Measurements from ENCODE around the gene PTPRN2. TPM values are rescaled to one million over a fixed set of nuclear protein-coding genes. Genes with fewer than 3 reads are reported as not detected.

Gene PTPRN2
- total RNA-seq, 1 donor, result 0.27 TPM

DNA sequence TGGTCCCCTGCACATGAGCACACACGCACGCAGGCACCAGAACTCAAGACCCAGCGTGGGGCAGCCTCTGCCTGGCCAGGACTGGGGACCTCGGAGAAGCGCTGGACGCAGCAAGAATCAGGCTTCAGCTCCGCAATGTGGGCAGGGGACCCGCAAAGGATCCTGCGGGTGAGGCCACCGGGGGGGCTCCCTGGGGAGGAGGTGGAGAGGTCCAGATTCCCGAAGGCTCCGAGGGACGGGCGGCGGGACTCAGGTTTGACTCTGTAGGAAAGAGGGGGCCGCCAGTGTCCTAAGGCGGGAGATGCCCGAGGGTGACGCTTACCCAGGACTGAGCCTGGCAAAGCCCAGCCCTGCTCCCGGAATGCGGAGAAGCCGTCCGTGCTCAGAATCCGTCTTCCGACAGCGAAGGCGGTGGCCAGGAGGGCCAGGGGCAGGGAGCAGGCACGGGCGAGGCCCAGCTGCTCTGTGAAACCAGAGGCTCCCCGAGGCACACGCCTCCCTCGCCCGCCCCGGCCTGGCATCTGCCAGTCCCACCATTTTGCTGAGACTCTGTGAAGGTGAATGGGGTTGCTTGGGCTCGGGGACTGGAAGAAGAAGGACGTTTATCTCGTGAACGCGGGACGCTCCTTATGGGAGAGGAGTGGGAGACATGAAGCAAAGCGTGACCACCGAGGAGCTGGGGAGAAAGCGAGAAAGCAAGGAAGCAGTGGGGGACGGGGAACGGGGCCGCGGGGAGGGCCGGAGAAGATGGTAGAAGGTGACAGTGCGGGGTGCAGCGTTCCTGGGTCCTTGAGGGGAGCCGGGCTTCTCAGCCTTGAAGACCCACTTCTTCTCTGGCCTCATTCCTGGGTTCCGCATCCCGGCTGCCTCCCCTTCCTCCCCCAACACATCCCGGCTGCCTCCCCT, 489.2 kb downstream of the PTPRN2 start:
- no peak for DNase-seq (ENCODE audit: low read depth in 2 of 3, low spot score in 2 of 3)

DNA sequence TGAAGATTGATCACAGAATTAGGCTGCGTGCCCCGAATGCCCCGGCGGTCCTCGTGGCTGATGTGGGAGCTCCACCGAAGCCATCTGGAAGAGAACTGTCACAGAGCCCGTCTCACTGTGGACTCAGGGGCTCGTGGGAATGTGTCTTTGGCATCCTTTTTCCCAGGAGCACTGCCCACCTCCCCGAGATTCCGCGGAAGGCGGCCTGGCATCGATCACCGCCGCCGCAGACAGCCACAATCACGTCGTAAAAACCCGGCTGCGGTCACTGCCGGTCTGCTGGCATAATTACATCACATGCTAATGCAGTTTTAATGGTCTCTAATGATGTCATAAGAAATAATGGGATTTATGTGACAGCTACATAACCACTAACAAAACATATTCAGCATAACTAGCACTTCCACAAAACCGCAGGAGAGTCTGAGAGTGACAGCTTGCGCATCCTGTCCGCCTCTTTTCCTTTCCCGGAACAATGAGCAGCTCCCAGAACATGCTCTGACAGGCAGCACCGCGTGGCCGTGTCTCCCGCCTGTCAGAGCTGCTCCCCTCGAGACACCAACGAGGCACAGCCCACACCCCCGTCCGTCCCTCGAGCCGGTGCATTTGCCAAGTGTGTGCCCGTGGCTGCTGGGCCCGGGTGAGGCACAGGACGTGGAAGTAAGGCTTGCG, 490.0 kb downstream of the PTPRN2 start:
- no peak for DNase-seq (ENCODE audit: low read depth in 2 of 3, low spot score in 2 of 3)

DNA sequence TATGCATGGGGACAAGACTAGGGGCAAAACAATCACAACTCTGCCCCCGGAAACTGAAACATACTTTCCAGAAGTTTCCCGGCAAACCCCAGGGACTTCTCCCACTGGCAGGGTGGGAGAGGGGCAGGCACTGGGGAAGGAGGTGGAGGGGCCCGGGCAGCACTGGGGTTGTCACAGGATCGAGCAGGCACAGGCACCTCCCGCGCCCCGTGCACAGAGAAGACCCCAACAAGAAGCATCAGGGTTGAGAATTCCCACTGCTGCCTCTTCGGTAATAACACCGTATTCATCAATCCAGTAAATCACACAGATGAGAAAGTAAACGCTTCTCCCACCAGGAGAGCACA, 490.5 kb downstream of the PTPRN2 start:
- DNase-seq (ENCODE audit: low read depth in 2 of 3, low spot score in 2 of 3), result no peak

DNA sequence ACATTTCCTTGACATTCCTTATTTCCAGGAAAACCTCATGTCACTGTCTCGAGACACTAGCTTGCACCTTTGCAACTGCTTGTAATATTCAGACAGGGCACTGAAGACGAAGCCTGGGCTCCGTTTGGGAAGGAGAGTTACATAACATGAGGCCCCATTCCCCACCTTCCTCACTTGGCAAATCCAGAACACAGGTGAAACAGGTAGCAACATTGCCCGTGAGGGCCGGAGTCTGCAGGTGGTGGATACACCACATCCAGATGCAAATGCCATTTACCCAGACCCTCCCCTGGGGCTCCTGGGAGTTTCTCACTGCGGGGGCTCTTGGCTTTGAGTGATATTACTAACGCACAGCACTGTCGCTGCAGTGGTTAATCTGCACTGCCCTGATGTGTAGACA, 491.0 kb downstream of the PTPRN2 start:
- DNase-seq (ENCODE audit: low read depth in 2 of 3, low spot score in 2 of 3), result no peak

- no peak for DNase-seq (ENCODE audit: low read depth in 2 of 3, low spot score in 2 of 3)
Observed at GRCh38 chr7:158094671-158095226, 492.9 kb downstream of the PTPRN2 start.

DNA sequence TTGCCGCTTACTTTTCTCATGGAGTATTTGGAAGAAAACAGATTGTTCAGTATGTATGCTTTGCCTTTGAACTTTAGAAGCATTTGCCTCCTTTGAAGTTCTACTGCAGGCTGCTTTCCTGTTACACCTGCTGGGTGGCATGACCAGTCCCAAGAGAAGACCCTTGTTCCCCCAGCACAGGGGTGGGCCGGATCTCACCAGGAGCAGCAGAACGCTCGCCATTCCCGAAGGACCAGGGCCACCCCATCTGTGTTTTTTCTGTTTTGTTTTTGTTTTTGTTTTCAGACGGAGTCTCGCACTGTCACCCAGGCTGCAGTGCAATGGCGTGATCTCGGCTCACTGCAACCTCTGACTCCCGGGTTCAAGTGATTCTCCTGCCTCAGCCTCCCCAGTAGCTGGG, 493.6 kb downstream of the PTPRN2 start:
- DNase-seq (ENCODE audit: low read depth in 2 of 3, low spot score in 2 of 3), result no peak

GRCh38 chr7:158093156-158093796, 494.3 kb downstream of the PTPRN2 start:
- no peak for DNase-seq (ENCODE audit: low read depth in 2 of 3, low spot score in 2 of 3)

DNA sequence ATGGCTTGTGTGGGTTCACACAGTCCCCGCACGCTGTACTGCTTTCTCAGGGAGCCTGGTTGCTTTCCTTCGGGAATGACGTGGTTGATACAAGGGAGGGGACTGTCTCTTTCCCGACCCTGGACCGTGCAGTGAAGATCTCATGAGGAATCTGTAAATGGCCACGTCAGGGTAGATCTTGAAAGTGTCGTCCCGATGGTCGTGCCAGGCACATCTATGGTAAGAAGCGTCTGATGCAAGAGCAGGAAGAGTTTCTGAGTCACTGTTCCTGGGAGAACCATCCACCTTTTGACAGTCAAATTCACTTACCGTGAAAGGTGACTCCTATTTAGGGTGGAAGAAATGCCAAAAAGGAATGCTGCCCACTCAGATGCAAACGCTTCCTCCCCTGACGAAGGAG, 500.4 kb downstream of the PTPRN2 start:
- DNase-seq (ENCODE audit: low read depth in 2 of 3, low spot score in 2 of 3), result no peak

DNA sequence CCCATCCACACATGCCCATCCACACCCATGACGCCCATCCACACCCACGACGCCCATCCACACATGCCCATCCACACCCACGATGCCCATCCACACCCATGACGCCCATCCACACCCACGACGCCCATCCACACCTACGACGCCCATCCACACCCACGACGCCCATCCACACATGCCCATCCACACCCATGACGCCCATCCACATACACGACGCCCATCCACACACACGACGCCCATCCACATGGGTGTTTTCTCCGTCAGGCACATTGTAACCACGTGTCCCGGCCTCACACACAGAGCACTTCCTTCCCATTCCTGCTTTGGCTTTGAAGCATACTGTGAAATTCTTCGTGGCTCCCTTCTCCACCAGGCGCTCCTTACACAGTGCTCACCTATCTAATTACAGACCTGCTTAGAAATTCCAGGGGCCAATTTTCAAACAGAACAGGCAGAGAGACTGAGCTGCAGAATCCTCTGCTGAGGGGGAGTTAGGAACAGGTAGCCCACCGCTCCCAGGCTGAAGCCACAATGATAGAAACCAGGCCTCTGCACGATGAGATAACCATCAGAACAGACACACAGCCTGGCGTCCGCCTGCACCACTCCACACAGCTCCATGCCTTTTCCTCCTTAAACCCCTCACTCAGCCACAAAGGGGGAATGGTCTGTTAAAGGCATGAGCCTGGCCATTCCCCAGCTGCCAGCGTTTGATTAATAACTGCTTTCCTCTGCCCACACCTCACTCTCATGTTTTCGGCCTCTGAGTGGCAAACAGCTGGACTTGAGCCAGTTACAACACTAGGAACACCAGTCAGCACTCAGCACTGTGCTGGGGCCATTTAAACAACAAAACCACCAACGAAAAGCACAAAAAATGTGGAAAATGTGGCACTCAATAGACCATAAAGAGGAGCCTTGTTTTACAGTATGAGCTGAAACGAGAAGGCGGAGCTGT, 501.6 kb downstream of the PTPRN2 start:
- DNase-seq (ENCODE audit: low read depth in 2 of 3, low spot score in 2 of 3), result no peak

- DNase-seq (ENCODE audit: low read depth in 2 of 3, low spot score in 2 of 3), result no peak
Observed at GRCh38 chr7:158084555-158084954, 503.1 kb downstream of the PTPRN2 start.

GRCh38 chr7:158083526-158084310, 503.9 kb downstream of the PTPRN2 start:
- no peak for DNase-seq (ENCODE audit: low read depth in 2 of 3, low spot score in 2 of 3)

DNA sequence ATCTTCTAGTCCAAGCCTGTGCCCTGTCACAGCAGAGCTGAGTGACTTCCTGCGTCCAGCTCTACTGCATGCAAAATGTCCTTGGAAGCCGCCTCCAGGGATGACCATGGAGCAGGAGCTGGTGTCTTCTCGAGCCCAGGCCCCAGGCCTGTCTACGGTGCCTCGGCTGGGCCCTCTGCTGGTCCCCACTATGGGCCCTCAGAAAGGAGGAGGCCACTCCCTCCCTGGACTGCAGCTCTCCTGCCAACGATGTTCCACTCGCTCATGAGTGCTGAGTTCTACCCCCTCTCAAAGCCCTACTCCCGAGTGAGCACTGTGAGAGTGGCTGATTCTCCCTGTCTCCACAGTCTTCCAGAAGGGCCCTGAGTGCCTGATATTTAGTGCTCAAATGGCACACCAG, 504.9 kb downstream of the PTPRN2 start:
- no peak for DNase-seq (ENCODE audit: low read depth in 2 of 3, low spot score in 2 of 3)

DNA sequence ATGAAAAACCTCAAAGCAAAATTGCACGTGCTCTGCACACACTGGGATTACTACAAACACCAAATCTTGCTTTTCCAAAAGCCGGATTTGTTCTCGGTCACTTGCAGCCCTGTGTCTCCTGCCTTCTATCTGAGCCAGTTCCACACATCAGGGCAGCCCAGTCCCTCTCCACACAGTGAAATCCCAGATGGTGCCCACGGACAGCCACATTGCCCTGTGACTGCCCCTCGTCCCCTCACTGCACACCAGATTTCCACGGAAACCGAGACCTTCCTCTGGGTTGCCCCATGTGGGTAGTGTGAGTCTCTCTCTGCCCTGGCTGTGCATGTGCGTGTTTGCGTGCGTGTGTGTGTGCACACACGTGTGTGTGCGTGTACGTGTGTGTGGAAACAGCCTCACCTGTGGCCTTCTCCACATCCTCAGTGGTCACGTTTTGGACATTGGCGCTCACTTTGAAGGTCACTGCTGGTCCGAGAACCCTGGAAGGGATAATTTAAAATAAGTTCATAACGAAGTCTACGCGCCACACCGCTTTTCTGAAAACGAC, 506.7 kb downstream of the PTPRN2 start:
- no peak for DNase-seq (ENCODE audit: low read depth in 2 of 3, low spot score in 2 of 3)

GRCh38 chr7:158077934-158078910, 509.4 kb downstream of the PTPRN2 start:
- DNase-seq (ENCODE audit: low read depth in 2 of 3, low spot score in 2 of 3), result no peak

DNA sequence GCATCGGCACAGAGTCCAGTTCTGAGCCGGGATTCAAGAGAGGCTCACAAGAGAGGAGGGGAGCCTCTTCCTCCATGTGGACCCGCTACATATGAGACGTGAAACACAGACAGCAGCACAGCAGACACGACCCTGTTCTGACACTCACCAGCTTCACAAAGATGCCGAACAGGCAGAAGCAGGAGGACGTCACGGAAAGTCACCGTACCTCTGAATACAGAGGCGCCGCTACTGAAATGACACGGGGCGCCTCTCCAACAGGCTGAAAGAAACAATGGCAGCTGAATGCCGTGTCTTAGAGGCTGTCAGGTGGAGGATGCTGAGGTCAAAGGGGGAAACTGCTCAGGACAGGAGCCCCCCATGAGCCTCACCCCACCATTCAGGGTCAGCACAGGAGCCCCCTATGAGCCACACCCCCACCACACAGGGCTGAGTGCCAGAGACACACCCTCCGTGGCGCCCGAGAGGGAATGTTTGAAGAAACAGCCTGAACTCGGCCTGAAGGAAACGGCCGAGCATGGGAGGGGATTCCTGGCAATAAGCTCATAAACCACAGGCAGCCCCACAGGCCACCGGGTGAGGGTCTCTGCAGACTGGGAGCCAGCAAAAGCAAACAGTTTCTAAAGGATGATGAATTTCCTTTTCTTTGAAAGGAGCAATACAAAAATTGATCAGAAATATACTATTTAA, 510.3 kb downstream of the PTPRN2 start:
- DNase-seq (ENCODE audit: low read depth in 2 of 3, low spot score in 2 of 3), result no peak

- DNase-seq (ENCODE audit: low read depth in 2 of 3, low spot score in 2 of 3), result no peak
Observed at GRCh38 chr7:158076656-158077055, 511.0 kb downstream of the PTPRN2 start.

DNA sequence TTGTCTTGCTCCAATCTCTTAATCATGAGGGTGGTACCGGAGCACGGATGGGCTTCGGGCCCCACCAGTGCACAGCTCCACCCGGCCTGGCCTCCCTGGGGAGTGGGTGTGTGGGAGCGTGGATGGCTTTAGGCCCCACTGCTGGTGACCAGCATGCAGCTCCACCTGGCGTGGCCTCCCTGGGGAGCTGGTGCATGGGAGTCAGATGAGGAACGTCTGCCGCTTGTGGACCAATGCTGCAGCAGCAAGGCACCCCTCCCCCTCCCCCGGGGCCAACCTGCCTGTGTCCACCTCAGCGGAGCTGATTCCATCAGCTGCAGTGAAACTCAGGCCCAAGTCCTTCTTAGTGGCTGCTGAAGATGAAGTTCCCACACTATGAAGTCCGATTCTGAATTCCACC, 511.4 kb downstream of the PTPRN2 start:
- no peak for DNase-seq (ENCODE audit: low read depth in 2 of 3, low spot score in 2 of 3)

DNA sequence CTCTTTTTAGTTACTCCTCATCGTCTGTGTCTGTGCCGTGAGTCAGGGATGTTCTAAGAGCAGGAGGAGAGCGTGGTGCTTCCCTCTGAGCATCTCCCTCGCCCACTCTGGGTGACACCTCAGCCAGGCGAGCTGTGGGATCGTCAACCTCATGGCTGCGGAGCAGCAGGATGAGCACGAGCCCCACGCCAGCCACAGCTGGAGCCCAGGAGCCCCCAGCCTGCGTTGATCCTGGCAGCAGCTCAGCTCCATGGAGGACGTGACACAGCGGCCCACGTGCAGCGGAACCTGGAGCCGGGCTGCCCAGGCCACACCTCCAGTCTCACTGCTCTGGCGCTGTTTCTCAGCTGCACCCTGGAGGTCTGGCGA, 512.0 kb downstream of the PTPRN2 start:
- no peak for DNase-seq (ENCODE audit: low read depth in 2 of 3, low spot score in 2 of 3)
